ENCODE measurements around the gene TMEM168.
A peak's percentile ranks its signal among the peaks of the same experiment; 100 is the strongest.
"Not testable (repeated sequence)": the region's sequence is repeated elsewhere in the genome, so short reads cannot be mapped to it uniquely, and the experiment has no call there.

TMEM168 gene

GRCh38 chr7:112789817-112790585 is at the start of gene TMEM168:
Gene TMEM168 (minus strand): TSS chr7:112790393. CDS start chr7:112784825, 5,568 bp downstream.
- TF ChIP-seq, protein P1, sequence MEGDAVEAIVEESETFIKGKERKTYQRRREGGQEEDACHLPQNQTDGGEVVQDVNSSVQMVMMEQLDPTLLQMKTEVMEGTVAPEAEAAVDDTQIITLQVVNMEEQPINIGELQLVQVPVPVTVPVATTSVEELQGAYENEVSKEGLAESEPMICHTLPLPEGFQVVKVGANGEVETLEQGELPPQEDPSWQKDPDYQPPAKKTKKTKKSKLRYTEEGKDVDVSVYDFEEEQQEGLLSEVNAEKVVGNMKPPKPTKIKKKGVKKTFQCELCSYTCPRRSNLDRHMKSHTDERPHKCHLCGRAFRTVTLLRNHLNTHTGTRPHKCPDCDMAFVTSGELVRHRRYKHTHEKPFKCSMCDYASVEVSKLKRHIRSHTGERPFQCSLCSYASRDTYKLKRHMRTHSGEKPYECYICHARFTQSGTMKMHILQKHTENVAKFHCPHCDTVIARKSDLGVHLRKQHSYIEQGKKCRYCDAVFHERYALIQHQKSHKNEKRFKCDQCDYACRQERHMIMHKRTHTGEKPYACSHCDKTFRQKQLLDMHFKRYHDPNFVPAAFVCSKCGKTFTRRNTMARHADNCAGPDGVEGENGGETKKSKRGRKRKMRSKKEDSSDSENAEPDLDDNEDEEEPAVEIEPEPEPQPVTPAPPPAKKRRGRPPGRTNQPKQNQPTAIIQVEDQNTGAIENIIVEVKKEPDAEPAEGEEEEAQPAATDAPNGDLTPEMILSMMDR (conservative IDR thresholded peaks at IDR 0.05; ENCODE audit: low read length) = peak; percentile 0; the same call in 1 of the 2 replicates
- peak within 1 kb of the TSS; percentile 96 for H3K4me3 ChIP-seq (ENCODE audit: low read length)
- peak; percentile 77 for DNase-seq (ENCODE audit: low read depth)

DNA sequence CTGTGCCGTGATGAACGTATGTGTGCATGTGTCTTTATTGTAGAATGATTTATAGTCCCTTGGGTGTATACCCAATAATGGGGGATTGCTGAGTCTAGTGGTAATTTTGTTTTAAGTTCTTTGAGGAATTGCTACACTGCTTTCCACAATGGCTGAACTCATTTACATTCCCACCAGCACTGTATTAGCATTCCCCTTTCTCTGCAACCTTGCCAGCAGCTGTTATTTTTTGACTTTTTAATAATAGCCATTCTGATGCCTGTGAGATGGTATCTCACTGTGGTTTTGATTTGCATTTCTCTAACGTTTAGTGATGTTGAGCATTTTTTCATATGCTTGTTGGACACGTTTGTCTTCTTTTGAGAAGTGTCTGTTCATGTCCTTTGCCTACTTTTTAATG is 45.7 kb upstream of the TMEM168 start:
- not testable (repeated sequence) for H3K4me3 ChIP-seq (ENCODE audit: low read length); DNase-seq (ENCODE audit: low read depth)

DNA sequence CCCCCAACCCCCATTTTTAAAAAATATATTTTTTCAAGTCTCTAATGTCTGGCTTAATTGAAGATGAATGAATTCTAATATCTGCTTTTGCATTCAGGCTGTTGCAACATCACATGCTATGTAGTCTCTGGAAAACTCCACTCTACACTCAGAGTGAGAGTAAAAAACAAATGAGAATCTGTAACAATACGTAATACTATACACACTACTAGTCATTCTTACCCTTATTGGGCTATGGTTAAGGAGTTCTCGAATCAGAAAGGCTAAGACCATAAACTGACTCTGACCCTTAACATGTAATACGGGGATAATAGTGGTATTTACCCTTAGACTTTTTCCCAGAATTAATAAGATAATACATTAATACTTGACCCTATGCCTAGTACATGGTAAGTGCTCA is 42.9 kb upstream of the TMEM168 start:
- no peak overlapping the region for H3K4me3 ChIP-seq (ENCODE audit: low read length)
- DNase-seq (ENCODE audit: low read depth) = no peak
- TF ChIP-seq, protein P1 (conservative IDR thresholded peaks at IDR 0.05; ENCODE audit: low read length) = no peak

DNA sequence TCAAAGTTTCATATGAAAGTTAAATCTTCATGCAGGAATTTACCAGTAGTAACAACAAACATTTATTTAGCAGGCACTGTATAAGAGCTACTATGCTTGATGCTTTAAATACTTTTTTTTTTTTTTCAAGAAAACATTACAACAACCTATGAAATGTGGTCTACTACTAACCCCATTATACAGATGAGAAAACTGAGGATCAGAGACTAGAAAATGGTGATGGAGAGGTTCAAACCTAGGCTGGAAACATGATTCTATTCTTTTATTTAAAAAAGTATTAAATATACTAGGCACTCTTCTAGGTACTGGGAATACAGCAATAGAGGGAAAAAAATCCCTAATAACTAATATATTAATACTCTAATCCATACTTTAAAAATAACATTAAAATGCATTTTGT is 40.6 kb upstream of the TMEM168 start:
- DNase-seq (ENCODE audit: low read depth) = no peak
- no peak overlapping the region for H3K4me3 ChIP-seq (ENCODE audit: low read length)
- TF ChIP-seq, protein P1 (conservative IDR thresholded peaks at IDR 0.05; ENCODE audit: low read length) = no peak

DNA sequence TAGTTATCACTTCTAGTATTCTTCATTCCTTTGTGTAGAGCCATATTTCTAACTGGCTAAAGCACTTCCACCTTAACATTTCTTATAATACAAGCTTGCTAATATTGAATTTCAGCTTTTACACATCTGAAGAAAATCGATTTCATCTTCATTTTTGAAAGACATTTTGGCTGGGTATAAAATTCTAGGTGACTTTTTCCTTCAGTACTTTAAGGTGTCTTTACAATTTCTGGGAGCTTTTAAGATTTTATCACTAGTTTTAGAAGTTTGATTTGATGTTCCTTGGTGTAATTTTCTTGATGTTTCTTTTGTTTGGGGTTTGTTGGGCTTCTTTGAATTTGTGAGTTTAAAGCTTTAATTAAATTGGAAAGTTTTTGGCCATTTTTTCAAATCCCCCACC is 38.5 kb upstream of the TMEM168 start:
- H3K4me3 ChIP-seq (ENCODE audit: low read length) = no peak overlapping the region
- TF ChIP-seq, protein P1 (conservative IDR thresholded peaks at IDR 0.05; ENCODE audit: low read length) = no peak
- no peak for DNase-seq (ENCODE audit: low read depth)

- H3K4me3 ChIP-seq (ENCODE audit: low read length) = no peak overlapping the region
- no peak for DNase-seq (ENCODE audit: low read depth)
- TF ChIP-seq, protein P1 (conservative IDR thresholded peaks at IDR 0.05; ENCODE audit: low read length) = no peak
These were observed 31.2 kb upstream of the TMEM168 start for GRCh38 chr7:112821345-112821744.

GRCh38 chr7:112819536-112819935 is 29.3 kb upstream of the TMEM168 start:
- TF ChIP-seq, protein P1 (conservative IDR thresholded peaks at IDR 0.05; ENCODE audit: low read length) = no peak
- H3K4me3 ChIP-seq (ENCODE audit: low read length) = no peak overlapping the region
- no peak for DNase-seq (ENCODE audit: low read depth)

Data from AG10803 (cell line).